ENCODE results near the gene TRIM22.

GRCh38 chr11:5684036-5684645 lies 5.4 kb upstream of the TRIM22 start:
- TF ChIP-seq POLR2A (IDR thresholded peaks at IDR 0.05), result no peak
- TF ChIP-seq CTCF (IDR thresholded peaks at IDR 0.05), result no peak
